Activated gamma-delta T cell treated with Interleukin-2 at 50 U/mL for 16 hours (primary cell): Measurements from ENCODE around the gene PRR12.

Source experiments
- DNase-seq: peaks from one replicate; pipeline ENCODE4 v3.0.0-alpha.2; 2020

PRR12 gene

DNA sequence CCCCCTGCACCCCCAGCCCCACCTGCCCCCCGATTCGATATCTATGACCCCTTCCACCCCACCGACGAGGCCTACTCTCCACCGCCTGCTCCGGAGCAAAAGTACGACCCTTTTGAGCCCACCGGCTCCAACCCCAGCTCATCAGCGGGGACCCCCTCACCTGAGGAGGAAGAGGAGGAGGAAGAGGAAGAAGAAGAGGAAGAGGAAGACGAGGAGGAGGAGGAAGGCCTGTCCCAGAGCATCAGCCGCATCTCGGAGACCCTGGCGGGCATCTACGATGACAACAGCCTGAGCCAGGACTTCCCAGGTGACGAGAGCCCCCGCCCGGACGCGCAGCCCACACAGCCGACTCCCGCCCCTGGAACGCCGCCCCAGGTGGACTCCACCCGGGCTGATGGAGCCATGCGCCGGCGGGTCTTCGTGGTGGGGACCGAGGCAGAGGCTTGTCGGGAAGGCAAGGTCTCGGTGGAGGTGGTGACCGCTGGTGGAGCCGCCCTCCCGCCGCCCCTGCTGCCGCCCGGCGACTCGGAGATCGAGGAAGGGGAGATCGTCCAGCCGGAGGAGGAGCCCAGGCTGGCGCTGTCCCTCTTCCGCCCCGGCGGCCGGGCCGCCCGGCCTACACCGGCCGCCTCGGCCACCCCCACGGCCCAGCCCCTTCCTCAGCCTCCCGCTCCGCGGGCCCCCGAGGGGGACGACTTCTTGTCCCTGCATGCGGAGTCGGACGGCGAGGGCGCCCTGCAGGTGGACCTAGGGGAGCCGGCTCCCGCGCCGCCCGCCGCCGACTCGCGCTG lies 60.2 kb downstream of the PRR12 start:
- DNase-seq, result no peak

- no peak for DNase-seq
These were observed 61.0 kb downstream of the PRR12 start for GRCh38 chr19:49651820-49652550.

GRCh38 chr19:49652551-49653465 lies 61.8 kb downstream of the PRR12 start:
- no peak for DNase-seq

DNA sequence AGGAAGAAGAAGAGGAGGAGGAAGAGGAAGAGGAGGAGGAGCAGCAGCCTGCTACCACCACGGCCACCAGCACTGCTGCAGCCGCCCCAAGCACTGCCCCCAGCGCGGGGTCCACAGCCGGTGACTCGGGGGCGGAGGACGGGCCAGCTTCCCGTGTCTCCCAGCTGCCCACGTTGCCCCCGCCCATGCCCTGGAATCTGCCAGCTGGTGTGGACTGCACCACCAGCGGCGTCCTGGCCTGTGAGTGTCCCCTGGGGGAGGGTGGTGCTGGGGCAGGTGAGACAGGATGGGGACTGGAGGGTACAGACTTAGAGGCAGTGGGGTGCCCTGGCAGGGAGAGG lies 62.5 kb downstream of the PRR12 start:
- no peak for DNase-seq

DNA sequence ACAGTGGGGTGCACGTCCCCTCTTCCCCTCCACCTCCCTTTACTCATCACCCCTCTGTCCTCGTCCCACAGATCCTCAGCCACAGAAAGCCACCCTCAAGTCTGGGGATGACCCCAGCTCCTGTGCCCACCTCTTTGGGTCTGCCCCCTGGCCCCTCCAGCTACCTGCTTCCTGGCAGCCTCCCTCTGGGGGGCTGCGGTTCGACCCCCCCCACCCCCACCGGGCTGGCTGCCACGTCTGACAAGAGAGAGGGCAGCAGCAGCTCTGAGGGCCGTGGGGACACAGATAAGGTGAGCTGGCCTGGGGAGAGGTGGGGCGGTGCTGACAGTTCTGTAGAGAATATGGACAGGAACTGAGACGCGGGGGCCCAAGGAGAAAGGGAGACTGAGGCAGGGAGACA lies 63.6 kb downstream of the PRR12 start:
- DNase-seq, result no peak

GRCh38 chr19:49655570-49656455 lies 64.8 kb downstream of the PRR12 start:
- DNase-seq, result no peak

DNA sequence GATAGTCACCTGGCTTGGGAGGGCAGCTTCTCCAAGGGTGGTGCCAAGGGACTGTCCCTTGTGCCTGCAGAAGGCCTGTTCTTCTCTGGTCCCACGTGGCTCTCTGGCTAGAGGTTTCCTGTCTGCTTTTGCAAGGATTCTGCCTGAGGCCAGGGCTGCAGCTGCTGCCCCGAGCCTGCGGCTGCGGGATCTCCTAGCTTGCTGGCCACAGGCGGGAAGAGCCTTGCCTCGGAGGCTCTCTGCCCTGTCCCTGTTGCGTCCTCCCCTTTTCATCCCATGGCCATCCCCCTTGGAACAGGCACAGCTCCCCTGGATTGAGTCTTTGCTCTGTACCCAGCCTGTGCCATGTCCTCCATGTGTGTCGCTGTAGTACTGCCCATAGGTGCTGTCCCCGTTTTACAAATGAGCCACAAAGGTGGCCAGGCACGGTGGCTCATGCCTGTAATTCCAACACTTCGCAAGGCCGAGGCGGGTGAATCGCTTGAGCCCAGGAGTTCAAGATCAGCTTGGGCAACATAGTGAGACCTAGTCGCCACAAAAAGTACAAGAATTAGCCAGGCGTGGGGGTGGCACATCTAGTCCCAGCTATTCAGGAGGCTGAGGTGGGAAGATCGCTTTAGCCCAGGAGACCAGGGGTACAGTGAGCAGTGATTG lies 65.6 kb downstream of the PRR12 start:
- no peak for DNase-seq

- no peak for DNase-seq
These were observed 66.6 kb downstream of the PRR12 start for GRCh38 chr19:49657493-49658138.

DNA sequence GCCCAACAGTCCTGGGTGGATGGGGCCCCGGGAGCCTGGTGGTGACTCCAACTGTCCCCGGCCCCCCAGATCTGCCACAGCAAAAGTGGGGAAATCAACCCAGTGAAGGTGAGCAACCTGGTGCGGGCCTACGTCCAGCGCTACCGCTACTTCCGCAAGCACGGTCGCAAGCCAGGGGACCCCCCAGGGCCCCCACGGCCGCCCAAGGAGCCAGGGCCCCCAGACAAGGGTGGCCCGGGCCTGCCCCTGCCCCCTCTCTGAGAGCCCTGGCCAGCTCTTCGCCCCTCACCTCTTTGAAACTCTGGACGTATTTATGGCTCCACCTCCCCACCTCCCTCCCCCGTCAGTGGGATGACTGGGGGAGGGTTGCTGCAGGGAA lies 67.1 kb downstream of the PRR12 start:
- no peak for DNase-seq

DNA sequence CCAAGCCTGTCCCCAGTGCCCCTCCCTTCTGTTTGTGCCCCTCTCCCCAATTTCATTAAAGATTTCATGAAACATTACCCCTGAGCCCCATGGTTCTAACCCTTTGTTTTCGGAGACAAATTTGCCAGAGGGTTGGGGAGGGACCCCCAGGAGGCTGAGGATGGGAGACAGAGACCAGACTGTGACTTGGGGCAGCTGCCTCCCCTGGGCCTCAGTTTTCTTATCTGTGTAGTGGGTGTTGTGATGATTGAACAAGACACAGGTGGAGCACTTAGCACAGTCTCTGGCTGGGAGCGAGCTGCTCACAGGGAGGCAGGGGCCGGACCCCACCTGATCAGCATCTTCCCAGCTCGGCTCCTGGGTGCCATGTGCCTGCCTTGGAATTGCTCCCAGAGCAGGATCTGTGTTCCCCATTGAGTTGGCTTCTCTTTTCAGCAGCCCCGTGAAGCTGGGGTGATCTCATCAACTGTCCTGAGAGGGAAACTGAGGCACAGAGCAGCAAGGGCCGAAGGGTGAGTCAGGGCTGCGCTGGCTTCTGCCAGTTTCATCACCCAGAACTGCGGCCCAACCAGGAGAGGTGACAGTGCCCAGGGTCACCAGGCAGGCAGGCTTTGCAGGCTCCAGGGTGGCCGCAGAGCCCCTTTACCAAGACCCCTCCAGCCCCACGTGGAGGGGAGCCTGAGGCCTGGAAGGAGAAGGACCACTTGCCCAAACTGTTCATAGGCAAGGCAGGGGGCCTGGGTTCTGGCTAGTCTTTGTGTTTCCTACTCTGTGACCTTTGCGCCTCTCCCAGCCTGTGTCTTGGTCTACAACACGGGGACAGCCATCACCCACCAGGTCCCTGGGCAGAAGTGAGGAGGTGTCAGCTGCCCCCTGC lies 67.8 kb downstream of the PRR12 start:
- DNase-seq, result no peak

DNA sequence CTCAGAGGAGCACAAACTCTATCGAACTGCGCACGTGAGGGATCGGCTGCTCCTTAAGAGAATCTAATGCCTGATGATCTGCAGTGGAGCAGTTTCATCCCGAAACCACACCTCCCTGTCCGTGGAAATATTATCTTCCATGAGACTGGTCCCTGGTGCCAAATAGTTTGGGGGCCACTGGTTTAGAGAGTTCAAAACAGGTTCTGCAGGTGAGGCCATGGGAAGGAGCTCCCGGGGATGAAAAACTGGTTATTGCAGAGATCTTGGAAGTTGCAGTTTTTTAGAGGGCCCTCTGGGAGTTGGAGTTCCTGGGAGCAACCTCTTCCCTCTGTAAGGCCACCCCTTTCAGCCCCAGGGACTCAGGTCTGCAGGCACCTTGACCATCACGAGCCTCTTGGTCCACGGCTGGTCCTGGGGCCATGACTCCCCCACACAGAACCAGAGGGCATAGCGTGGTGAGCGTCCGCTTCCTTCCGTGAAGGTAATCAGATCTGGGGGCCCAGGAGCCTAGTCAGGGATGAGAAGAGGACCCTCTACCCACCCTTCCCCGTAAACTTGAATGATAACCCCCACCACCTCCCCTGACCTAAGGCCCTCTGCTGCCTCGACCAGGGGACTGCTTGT lies 69.5 kb downstream of the PRR12 start:
- DNase-seq, result no peak

- no peak for DNase-seq
These were observed 71.0 kb downstream of the PRR12 start for GRCh38 chr19:49662011-49662410.

- no peak for DNase-seq
These were observed 72.2 kb downstream of the PRR12 start for GRCh38 chr19:49663224-49663623.

DNA sequence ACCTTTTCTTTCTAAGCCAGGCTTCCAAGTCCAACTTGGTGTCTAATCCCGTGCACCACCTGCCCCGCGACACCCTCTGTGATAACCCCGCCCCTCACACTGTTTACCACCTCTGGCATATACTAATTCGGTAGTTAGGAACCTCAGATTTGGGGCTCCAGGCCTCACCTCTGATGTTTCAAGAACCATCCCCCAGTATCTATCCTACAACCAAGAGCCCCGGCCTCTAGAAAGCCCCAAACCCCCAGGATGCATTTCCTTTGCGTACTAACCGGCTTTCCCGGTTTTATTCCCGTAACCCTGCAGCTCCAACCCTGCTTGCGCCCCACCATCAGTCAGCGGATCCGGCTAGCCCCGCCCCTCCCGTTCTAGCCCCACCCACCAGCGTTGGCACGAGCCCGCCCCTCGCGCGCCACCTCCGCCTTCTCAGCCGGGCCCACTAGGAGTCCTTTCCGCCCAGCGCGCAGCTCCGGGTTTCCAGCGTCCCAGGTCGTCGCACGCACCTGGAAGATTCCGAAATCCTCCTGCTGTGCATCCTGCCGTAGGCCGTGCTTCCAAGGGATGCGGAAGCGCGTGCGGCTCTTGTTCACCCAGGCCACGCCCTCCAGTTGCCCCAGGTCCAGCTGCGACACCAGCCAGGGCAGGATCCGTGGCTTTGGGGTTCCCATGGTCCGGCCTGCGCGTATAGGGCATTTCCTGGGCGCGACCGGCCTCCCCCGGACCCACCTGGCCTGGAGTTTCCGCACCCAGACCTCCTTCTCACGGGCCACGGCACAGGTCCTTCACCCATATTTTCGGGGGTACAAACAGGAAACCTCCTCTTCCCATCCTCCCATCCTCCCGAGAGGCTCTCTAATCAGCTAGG lies 73.4 kb downstream of the PRR12 start:
- peak; percentile 93 for DNase-seq

- DNase-seq, result no peak
These were observed 74.0 kb downstream of the PRR12 start for GRCh38 chr19:49665036-49665350.

DNA sequence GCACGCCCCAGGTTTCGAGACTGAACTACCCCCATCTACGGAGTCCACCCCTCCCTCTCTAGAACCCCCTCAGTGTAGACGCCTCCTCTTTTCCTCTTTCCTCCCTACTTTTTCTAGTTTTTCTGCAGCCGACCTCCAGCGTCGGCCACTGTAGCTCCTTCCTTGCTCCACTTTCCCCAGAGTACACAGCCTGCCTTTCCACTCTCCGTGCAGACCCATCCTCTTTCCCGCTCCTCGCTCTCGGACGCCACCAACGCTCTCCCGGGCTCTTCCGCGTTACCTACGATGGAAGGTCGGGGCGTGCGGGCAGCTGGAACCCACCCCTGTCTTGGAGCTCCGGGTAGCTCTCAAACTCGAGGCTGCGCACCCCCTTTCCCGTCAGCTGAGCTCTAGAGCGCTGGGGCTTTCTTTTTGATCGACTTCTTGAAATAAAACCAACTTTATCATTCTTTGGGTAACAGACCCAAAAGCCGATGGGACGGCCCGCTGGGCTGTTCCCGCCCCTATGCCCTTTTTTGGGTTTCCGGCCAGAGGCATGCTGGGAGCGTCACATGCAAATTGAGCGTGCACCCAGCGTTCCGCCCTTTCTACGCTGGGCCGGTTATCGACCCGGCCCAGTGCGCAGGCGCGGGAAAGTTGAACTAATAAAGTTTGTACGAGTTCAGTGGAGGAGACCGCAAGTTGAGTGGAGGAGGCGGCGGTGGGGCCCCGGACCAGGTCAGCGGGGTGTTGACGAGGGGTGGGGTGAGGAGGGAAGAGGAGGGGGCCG lies 74.6 kb downstream of the PRR12 start, which contains the start of the genes BCL2L12 and IRF3:
Gene BCL2L12, plus strand, starts transcription at position 583 of the 769 bp plus-strand sequence. CDS start 760 bp downstream, outside the sequence.
Gene IRF3, minus strand, starts transcription at position 507 of the 769 bp plus-strand sequence. CDS start 1,019 bp downstream, outside the sequence.
- peak; percentile 100 for DNase-seq

GRCh38 chr19:49666120-49666444 lies 75.1 kb downstream of the PRR12 start:
- DNase-seq, result no peak

DNA sequence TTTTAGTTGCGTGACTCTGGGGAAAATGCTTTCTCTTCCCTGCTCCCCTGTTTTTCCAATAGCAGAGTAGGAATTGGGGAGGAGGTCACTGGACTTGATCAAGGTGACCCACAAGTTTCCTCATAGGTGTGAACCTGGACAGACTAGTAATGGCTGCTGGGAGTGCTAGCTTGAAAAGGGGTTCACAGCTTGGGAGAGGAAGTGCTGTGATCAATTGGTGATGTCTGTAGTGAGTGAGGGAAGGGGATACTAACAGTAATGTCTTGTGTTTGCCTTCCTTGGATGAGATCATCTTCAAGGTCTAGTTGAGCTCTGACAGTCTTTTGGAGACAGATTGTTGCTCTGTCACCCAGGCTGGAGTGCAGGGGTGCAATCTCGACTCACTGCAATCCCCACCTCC lies 76.5 kb downstream of the PRR12 start:
- no peak for DNase-seq
